Keratinocyte (primary cell): ENCODE measurements around the gene MYADML2. TPM values are rescaled to one million over a fixed set of nuclear protein-coding genes. Genes with fewer than 3 reads are reported as not detected.

ENCODE experiments used
- DNase-seq: peaks from one replicate; pipeline ENCODE4 v3.0.0-alpha.2; 2011; ENCODE audit warnings: low read depth, missing footprints, low spot score
- FAIRE-seq: peaks from 2 replicates; lab custom pipeline; 2011; peaks lifted over from hg19 to GRCh38; lab: Jason Lieb, UNC
- H2AFZ ChIP-seq: 2 replicates; pipeline ENCODE4 v1.6.0; 2012; ENCODE audit warnings: low read length, control low read depth, inconsistent platforms; ENCODE audit not compliant: control insufficient read depth
- H3K27ac ChIP-seq: 2 replicates; pipeline ENCODE4 v1.5.1; 2011; ENCODE audit warnings: low read length; ENCODE audit not compliant: control insufficient read depth, insufficient read depth
- H3K27me3 ChIP-seq: 3 replicates; pipeline ENCODE4 v1.6.0; 2011; ENCODE audit warnings: low read length; ENCODE audit not compliant: control insufficient read depth, insufficient read depth; ENCODE audit errors: extremely low read depth
- H3K36me3 ChIP-seq, 2 experiments: 2 replicates in 1 of 2; 3 replicates in 1 of 2; pipeline ENCODE4 v1.5.1; 2011; ENCODE audit warnings: low read length in 2 of 2, mild to moderate bottlenecking in 1 of 2; ENCODE audit not compliant: control insufficient read depth in 2 of 2, insufficient read depth in 2 of 2; ENCODE audit errors: extremely low read depth in 1 of 2
- H3K4me1 ChIP-seq: 3 replicates; pipeline ENCODE4 v1.5.1; 2011; ENCODE audit warnings: low read length; ENCODE audit not compliant: control insufficient read depth, insufficient read depth; ENCODE audit errors: extremely low read depth
- H3K4me2 ChIP-seq: 3 replicates; pipeline ENCODE4 v1.6.0; 2011; ENCODE audit warnings: low read depth, low read length; ENCODE audit not compliant: control insufficient read depth, insufficient read depth; ENCODE audit errors: extremely low read depth
- H3K4me3 ChIP-seq, 3 experiments: fragments of 200-600 bp in 1 of 3; sonication (generic) in 1 of 3; 2 replicates in 2 of 3; 3 replicates in 1 of 3; pipeline ENCODE4 v1.5.1; 2011 to 2016; ENCODE audit warnings: low read length in 3 of 3, mild to moderate bottlenecking in 3 of 3, control low read depth in 2 of 3, inconsistent platforms in 1 of 3, low read depth in 1 of 3, mixed read lengths in 1 of 3, mixed run types in 1 of 3, moderate library complexity in 1 of 3; ENCODE audit not compliant: control insufficient read depth in 2 of 3, insufficient read depth in 2 of 3; ENCODE audit errors: extremely low read depth in 1 of 3
- H3K79me2 ChIP-seq: 2 replicates; pipeline ENCODE4 v1.6.0; 2012; ENCODE audit warnings: low read length; ENCODE audit not compliant: control insufficient read depth, insufficient read depth
- H3K9ac ChIP-seq: 3 replicates; pipeline ENCODE4 v1.6.0; 2011; ENCODE audit warnings: low read length; ENCODE audit not compliant: control insufficient read depth, insufficient read depth; ENCODE audit errors: extremely low read depth
- H3K9me1 ChIP-seq: 3 replicates; pipeline ENCODE4 v1.6.0; 2011; ENCODE audit warnings: low read length; ENCODE audit not compliant: control insufficient read depth, insufficient read depth; ENCODE audit errors: extremely low read depth
- H3K9me3 ChIP-seq: 2 replicates; pipeline ENCODE4 v1.5.1; 2012; ENCODE audit warnings: low read depth, low read length; ENCODE audit not compliant: control insufficient read depth
- H4K20me1 ChIP-seq: 3 replicates; pipeline ENCODE4 v1.6.0; 2011; ENCODE audit warnings: low read length; ENCODE audit not compliant: control insufficient read depth, insufficient read depth; ENCODE audit errors: extremely low read depth
- EZH2 ChIP-seq: IDR thresholded peaks from one replicate; pipeline ENCODE4 v1.6.1; 2012; ENCODE audit warnings: inconsistent platforms, mild to moderate bottlenecking, low read length, moderate library complexity
- dilution Hi-C: fragments of 300-500 bp; cut with MboI; formaldehyde crosslinking; loops from one replicate; pipeline ENCODE4 v1.7.0; 2020; ENCODE audit warnings: low sequenced_read_pairs; ENCODE audit not compliant: extremely low pct_ligation_motif_present
- polyA plus RNA-seq, 5 experiments: library from polyadenylated mRNA; depleted of rRNA in 3 of 5; stranded (reverse) in 3 of 5; stranded (forward) in 1 of 5; unstranded in 1 of 5; fragments of >200 nt; gene quantifications; 1 replicate in 1 of 5; 2 replicates in 3 of 5; 3 replicates in 1 of 5; pipeline versions ENCODE4 v1.2.1 to v1.2.3, GENCODE V29; 2011 to 2012; ENCODE audit warnings: missing spikeins in 2 of 5, low read depth in 1 of 5, low replicate concordance in 1 of 5
- TF ChIP-seq, protein P1 (sequence below), 3 experiments: IDR thresholded peaks in 1 of 3; conservative IDR thresholded peaks in 1 of 3; optimal IDR thresholded peaks in 1 of 3; 2 replicates in 2 of 3; 3 replicates in 1 of 3; pipeline versions ENCODE3 to v1.5.1; 2011; ENCODE audit warnings: low read length in 3 of 3, mild to moderate bottlenecking in 3 of 3, moderate library complexity in 2 of 3, control low read depth in 1 of 3, inconsistent platforms in 1 of 3; ENCODE audit not compliant: insufficient read depth in 2 of 3; ENCODE audit errors: extremely low read depth in 1 of 3

MYADML2 gene
- polyA plus RNA-seq, 1 donor (not counting 4 experiments of a cell fraction or from before 2014, with no cell fraction given), result not detected

DNA sequence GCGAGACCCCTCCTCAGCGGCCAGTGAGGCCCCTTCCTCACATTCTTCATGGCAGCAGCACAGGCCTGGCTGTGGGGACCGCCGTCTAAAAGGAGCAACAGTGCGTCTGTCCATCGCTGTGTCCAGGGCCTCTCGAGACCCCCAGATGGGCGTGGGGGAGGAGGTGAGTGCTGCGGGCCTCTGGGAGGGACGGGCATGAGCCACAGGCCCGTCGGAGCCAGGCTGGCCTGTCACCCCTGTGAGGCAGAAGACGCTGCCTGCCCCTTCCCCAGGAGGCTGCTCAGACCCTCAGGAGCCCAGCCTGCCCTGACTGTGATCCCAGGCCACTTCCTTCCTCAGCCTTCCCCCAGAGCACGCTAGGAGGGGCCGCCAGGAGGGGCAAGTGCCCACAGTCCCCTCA is 7.8 kb downstream of the MYADML2 start:
- H2AFZ ChIP-seq, result no peak overlapping the region
- no peaks in the 10 kb centered on the region for H3K9me1 ChIP-seq
- H3K4me3 ChIP-seq, result no peak overlapping the region
- no peaks in the 10 kb centered on the region for H4K20me1 ChIP-seq
- no peaks in the 10 kb centered on the region for H3K79me2 ChIP-seq
- DNase-seq (no peak), FAIRE-seq (no peak)
- no peak overlapping the region for H3K9ac ChIP-seq
- dilution Hi-C loops, result no loop called here
- no peak overlapping the region for H3K27ac ChIP-seq
- no peaks in the 10 kb centered on the region for H3K36me3 ChIP-seq
- peaks cover 4% of the 10 kb centered on the region for H3K4me1 ChIP-seq
- H3K4me2 ChIP-seq, result no peak overlapping the region
- no peaks in the 10 kb centered on the region for H3K9me3 ChIP-seq
- TF ChIP-seq EZH2, result no peak
- TF ChIP-seq, protein P1, sequence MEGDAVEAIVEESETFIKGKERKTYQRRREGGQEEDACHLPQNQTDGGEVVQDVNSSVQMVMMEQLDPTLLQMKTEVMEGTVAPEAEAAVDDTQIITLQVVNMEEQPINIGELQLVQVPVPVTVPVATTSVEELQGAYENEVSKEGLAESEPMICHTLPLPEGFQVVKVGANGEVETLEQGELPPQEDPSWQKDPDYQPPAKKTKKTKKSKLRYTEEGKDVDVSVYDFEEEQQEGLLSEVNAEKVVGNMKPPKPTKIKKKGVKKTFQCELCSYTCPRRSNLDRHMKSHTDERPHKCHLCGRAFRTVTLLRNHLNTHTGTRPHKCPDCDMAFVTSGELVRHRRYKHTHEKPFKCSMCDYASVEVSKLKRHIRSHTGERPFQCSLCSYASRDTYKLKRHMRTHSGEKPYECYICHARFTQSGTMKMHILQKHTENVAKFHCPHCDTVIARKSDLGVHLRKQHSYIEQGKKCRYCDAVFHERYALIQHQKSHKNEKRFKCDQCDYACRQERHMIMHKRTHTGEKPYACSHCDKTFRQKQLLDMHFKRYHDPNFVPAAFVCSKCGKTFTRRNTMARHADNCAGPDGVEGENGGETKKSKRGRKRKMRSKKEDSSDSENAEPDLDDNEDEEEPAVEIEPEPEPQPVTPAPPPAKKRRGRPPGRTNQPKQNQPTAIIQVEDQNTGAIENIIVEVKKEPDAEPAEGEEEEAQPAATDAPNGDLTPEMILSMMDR (optimal IDR thresholded peaks at IDR 0.05 in 1 of 3, IDR thresholded peaks at IDR 0.05 in 1 of 3, conservative IDR thresholded peaks at IDR 0.05 in 1 of 3; ENCODE audit: extremely low read depth in 1 of 3, insufficient read depth in 2 of 3, low read length in 3 of 3), result no peak
- peaks cover 12% of the 10 kb centered on the region for H3K27me3 ChIP-seq

DNA sequence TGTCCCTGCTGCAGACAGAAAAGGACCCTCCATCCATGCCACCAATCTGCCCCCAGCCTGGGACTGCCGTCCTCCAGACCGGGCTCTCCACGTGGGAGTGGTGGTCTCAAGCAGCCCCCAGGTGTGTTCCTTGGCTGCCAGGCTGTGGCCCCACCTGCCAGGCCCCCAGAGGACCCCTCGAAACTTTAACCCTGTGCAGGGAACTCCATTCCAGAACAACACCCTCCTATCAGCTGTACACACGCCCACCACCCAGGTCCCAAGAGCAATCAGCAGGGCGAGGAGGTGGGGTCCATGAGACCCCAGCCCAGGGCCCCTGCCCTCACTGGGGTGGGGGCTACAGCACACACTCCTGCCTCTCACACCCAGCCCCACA is 11.3 kb downstream of the MYADML2 start:
- Histone ChIP-seq H3K27me3 (no peaks in the 10 kb centered on the region), H4K20me1 (no peaks in the 10 kb centered on the region), H3K9me1 (no peaks in the 10 kb centered on the region), H3K4me3 (peak overlapping the region in 1 of 3 experiments; percentile 20), H3K27ac (no peak overlapping the region), H3K79me2 (no peaks in the 10 kb centered on the region), H3K4me2 (peak overlapping the region; percentile 58), H3K9me3 (no peaks in the 10 kb centered on the region), H2AFZ (no peak overlapping the region), H3K9ac (no peak overlapping the region), H3K4me1 (peaks cover 4% of the 10 kb centered on the region), H3K36me3 (peaks cover 0 to 2% of the 10 kb centered on the region in 2 experiments)
- no peak for DNase-seq
- TF ChIP-seq EZH2, result no peak
- TF ChIP-seq, protein P1 (optimal IDR thresholded peaks at IDR 0.05 in 1 of 3, IDR thresholded peaks at IDR 0.05 in 1 of 3, conservative IDR thresholded peaks at IDR 0.05 in 1 of 3; ENCODE audit: extremely low read depth in 1 of 3, insufficient read depth in 2 of 3, low read length in 3 of 3), result no peak
- dilution Hi-C loops, result no loop called here
- FAIRE-seq, result no peak
